Measurements from ENCODE around the gene PBX1. TPM values are rescaled to one million over a fixed set of nuclear protein-coding genes. Genes with fewer than 3 reads are reported as not detected.

The PBX1 gene
- total RNA-seq, 6 donors from 2014 or later = 17.8 to 59.6 (median 38.3) TPM

GRCh38 chr1:164635803-164636731 is 77.1 kb downstream of the PBX1 start:
- WGBS, 2 donors = 73 to 80% methylated on average over 5 of the region's 5 CpGs
- H3K36me3 ChIP-seq = no peaks in the 10 kb centered on the region
- TF ChIP-seq EP300 (IDR thresholded peaks at IDR 0.05) (no peak), POLR2AphosphoS5 (IDR thresholded peaks at IDR 0.05) (no peak)
- DNase-seq (no peak), ATAC-seq (ENCODE audit: low FRiP score in 2 of 2) (no peak)
- H3K4me1 ChIP-seq = peaks cover 0 to 22% (median 8%) of the 10 kb centered on the region in 4 donors
- H3K4me3 ChIP-seq = no peak overlapping the region
- no peaks in the 10 kb centered on the region for H3K9me3 ChIP-seq
- no peaks in the 10 kb centered on the region for H3K27me3 ChIP-seq
- H3K27ac ChIP-seq = peak overlapping the region in 1 of 4 donors; percentile 43

- ATAC-seq (ENCODE audit: low FRiP score in 2 of 2) = no peak
- Histone ChIP-seq H3K36me3 (no peaks in the 10 kb centered on the region), H3K9me3 (no peaks in the 10 kb centered on the region), H3K27ac (peak overlapping the region in 1 of 4 donors; percentile 43), H3K27me3 (no peaks in the 10 kb centered on the region), H3K4me1 (peaks cover 0 to 26% (median 11%) of the 10 kb centered on the region in 4 donors), H3K4me3 (no peak overlapping the region)
- no peak for DNase-seq
- TF ChIP-seq EP300 (IDR thresholded peaks at IDR 0.05) (no peak), POLR2A (IDR thresholded peaks at IDR 0.05) (no peak), CTCF (IDR thresholded peaks at IDR 0.05) (no peak), POLR2AphosphoS5 (IDR thresholded peaks at IDR 0.05) (no peak)
- WGBS, 2 donors = 85 to 91% methylated on average over 3 of the region's 3 CpGs
Observed at GRCh38 chr1:164636757-164637156, 77.8 kb downstream of the PBX1 start.

- DNase-seq (no peak), ATAC-seq (ENCODE audit: low FRiP score in 2 of 2) (no peak)
- WGBS, 2 donors = 79 to 81% methylated on average over 13 of the region's 13 CpGs
- H3K4me3 ChIP-seq = no peak overlapping the region
- no peaks in the 10 kb centered on the region for H3K9me3 ChIP-seq
- peaks cover 0 to 26% (median 11%) of the 10 kb centered on the region in 4 donors for H3K4me1 ChIP-seq
- peak overlapping the region in 1 of 4 donors; percentile 8 for H3K27ac ChIP-seq
- no peak for TF ChIP-seq EP300 (IDR thresholded peaks at IDR 0.05)
- TF ChIP-seq POLR2AphosphoS5 (IDR thresholded peaks at IDR 0.05) = no peak
- TF ChIP-seq CTCF (IDR thresholded peaks at IDR 0.05) = no peak
- no peak for TF ChIP-seq POLR2A (IDR thresholded peaks at IDR 0.05)
- no peaks in the 10 kb centered on the region for H3K27me3 ChIP-seq
- H3K36me3 ChIP-seq = peaks cover 0 to 4% (median 0%) of the 10 kb centered on the region in 4 donors
Observed at GRCh38 chr1:164637461-164638375, 78.7 kb downstream of the PBX1 start.

GRCh38 chr1:164638492-164639202 is 79.7 kb downstream of the PBX1 start:
- Histone ChIP-seq H3K4me3 (no peak overlapping the region), H3K9me3 (no peaks in the 10 kb centered on the region), H3K27me3 (no peaks in the 10 kb centered on the region), H3K36me3 (peaks cover 0 to 4% (median 0%) of the 10 kb centered on the region in 4 donors), H3K4me1 (peaks cover 0 to 26% (median 11%) of the 10 kb centered on the region in 4 donors), H3K27ac (peak overlapping the region in 1 of 4 donors; percentile 8)
- TF ChIP-seq EP300 (IDR thresholded peaks at IDR 0.05) (no peak), POLR2A (IDR thresholded peaks at IDR 0.05) (no peak), POLR2AphosphoS5 (IDR thresholded peaks at IDR 0.05) (no peak), CTCF (IDR thresholded peaks at IDR 0.05) (no peak)
- ATAC-seq (ENCODE audit: low FRiP score in 2 of 2) = no peak
- no peak for DNase-seq
- 83 to 85% methylated on average over 14 of the region's 14 CpGs for WGBS, 2 donors
